GM21528 (cell line): ENCODE data around the gene ANXA2R.
"Not testable (repeated sequence)": the region's sequence is repeated elsewhere in the genome, so short reads cannot be mapped to it uniquely, and the experiment has no call there.

Source experiments
- ATAC-seq: cut with Tn5 transposase; IDR thresholded peaks from one replicate; pipeline ENCODE4 v1.9.1; 2021; ENCODE audit warnings: mild to moderate bottlenecking, moderate library complexity; ENCODE audit not compliant: unreplicated experiment, low FRiP score

ANXA2R gene

GRCh38 chr5:43040287-43041098 is at the start of gene ANXA2R:
Gene ANXA2R (minus strand): TSS chr5:43040319. CDS start chr5:43040046, 273 bp downstream.
- peak; percentile 47 for ATAC-seq

GRCh38 chr5:43086118-43086908 is 46.2 kb upstream of the ANXA2R start:
- ATAC-seq: not testable (repeated sequence)

- no peak for ATAC-seq
Observed at GRCh38 chr5:43085453-43085852, 45.3 kb upstream of the ANXA2R start.

- not testable (repeated sequence) for ATAC-seq
Observed at GRCh38 chr5:43084468-43084867, 44.3 kb upstream of the ANXA2R start.

- not testable (repeated sequence) for ATAC-seq
Observed at GRCh38 chr5:43081345-43081744, 41.2 kb upstream of the ANXA2R start.

- no peak for ATAC-seq
Observed at GRCh38 chr5:43078956-43079355, 38.8 kb upstream of the ANXA2R start.

GRCh38 chr5:43077446-43078191 is 37.5 kb upstream of the ANXA2R start:
- ATAC-seq: not testable (repeated sequence)

- no peak for ATAC-seq
Observed at GRCh38 chr5:43075319-43076293, 35.5 kb upstream of the ANXA2R start.

- no peak for ATAC-seq
Observed at GRCh38 chr5:43074987-43075318, 34.8 kb upstream of the ANXA2R start.

GRCh38 chr5:43073597-43074546 is 33.8 kb upstream of the ANXA2R start:
- ATAC-seq: no peak

GRCh38 chr5:43069401-43069720 is 29.2 kb upstream of the ANXA2R start:
- ATAC-seq: not testable (repeated sequence)

GRCh38 chr5:43068037-43068436 is 27.9 kb upstream of the ANXA2R start:
- no peak for ATAC-seq

GRCh38 chr5:43066799-43067741 is 27.0 kb upstream of the ANXA2R start:
- ATAC-seq: peak; percentile 42

GRCh38 chr5:43065948-43066798 is 26.1 kb upstream of the ANXA2R start:
- ATAC-seq: peak; percentile 40

- no peak for ATAC-seq
Observed at GRCh38 chr5:43065387-43065947, 25.3 kb upstream of the ANXA2R start.

GRCh38 chr5:43063721-43064171 is 23.6 kb upstream of the ANXA2R start:
- no peak for ATAC-seq
